GM21390 (cell line): ENCODE results near the gene ITGA1.
"Not testable (repeated sequence)": the region's sequence is repeated elsewhere in the genome, so short reads cannot be mapped to it uniquely, and the experiment has no call there.

ENCODE experiments used
- ATAC-seq: cut with Tn5 transposase; IDR thresholded peaks from one replicate; pipeline ENCODE4 v1.9.1; 2021; ENCODE audit not compliant: unreplicated experiment

ITGA1 gene

DNA sequence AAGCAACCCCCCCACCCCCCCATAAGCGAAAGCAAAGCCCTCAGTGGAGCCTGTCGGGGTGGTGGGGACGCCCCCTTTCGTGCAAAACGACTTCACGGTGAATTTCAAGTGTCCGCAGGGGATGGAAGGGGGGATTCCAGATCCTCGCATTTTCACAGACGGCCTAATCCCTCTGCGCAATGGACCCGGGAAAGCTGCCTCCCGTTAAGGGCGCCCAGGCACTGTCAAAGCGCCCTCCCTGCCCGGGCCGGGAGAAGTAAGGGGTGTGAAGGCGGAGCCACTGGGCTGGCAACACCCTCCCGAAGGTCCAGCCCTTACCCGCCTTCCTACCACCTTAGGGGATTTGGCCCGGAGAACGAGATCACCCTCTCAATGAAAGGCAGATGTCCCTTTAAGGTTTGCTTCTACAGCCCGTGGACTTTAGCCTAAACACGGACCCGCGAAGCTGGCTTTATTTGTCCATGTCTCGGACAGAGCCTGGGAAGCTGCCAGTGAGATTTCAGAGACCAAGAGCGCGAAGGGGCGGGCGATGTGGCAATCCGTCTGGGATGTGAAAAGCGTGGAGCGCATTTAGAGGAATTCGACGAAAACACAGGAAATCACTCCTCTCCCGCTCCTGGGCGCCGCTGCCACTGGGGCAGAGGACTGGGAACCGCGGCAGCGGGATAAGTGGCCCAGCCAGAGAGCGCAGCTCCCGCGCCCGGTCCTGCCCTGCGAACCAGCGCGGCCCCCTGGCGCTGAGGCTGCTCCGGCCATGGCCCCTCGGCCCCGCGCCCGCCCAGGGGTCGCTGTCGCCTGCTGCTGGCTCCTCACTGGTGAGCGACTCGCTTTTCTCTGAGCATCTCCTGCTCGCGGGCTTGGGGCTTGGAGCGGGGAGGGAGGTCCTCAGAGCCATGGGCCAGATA lies at the start of gene ITGA1, which contains the start of gene PELO:
TSS of gene ITGA1 (plus strand) at position 317 of the 905 bp plus-strand sequence. CDS start at position 755, 438 bp downstream.
TSS of gene PELO (plus strand) at position 317 of the 905 bp plus-strand sequence. CDS start 12,479 bp downstream, outside the sequence.
- peak; percentile 80 for ATAC-seq

DNA sequence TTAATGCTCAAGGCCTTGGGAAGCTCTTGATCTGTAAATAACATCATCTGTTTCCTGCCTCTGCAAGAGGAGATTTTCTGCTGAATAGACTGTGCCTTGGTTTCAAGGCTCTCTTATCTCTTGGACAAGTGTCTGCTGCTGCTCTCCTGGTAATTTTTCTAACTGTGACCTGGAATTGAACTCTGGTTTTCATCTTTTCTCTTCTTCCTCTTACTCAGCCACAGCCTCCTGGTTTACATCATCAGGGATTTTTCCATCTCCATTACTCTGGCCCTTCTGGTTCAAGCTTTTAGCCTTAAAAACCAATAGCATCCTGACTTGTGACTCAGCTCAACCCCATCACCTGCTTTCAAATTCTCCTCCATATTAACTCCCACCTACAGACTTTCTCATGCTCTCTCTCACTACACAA lies 49.6 kb upstream of the ITGA1 start:
- peak; percentile 61 for ATAC-seq

DNA sequence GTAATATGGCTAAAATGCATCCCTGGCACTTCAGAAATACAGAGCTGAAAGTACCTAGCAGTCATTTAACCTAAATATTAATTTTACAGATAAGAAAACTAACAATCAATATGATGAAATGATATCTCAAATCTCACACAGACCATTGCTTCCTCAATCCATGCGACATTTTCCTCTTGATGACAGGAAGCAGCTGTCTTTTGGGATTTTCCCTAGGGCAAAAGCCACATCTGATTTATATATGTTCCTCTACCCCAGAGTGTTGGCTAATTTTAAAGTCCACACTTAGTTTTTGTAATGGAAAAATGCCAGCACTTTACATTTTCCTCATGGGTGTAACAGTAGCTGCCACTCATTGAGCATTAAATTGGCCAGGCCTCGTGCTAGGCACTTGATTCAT lies 47.7 kb upstream of the ITGA1 start:
- no peak for ATAC-seq

DNA sequence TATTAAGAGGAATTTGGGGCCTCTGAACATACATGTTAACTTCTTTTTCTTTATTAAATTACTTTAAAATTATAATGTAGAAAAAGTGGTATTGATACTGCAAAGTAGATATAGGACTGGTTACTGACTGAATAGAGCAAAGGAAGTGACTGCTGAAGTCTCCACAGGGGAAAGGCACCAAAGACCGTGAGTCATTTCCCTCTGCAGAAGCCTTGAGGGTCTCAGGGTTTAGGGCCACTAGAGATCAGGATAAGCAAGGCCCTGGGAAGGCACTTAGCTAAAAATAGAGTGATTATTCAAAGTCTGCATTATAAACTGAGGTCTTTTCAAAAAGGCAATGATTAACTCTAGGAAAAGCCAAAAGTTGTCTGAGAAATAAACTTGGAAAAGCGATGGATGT lies 44.7 kb upstream of the ITGA1 start:
- ATAC-seq: no peak

DNA sequence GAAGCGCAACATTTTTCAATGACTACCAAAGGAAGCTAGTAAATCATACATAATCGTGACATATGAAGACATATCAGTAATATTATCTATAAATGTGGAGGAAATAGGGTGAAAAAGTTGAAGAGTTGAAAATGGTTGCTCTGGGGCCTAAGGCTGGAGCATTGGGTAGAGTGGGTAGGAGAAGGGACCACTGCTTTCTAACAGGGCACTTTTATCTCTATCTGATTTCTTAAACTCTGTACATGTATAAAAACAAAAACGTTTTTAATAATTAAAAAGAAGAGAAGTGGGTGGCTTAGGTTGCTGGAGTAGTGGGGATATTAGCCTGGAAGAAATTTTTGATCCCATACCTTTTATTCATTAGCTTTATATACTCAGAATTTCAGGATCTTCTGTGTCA lies 44.2 kb upstream of the ITGA1 start:
- no peak for ATAC-seq

DNA sequence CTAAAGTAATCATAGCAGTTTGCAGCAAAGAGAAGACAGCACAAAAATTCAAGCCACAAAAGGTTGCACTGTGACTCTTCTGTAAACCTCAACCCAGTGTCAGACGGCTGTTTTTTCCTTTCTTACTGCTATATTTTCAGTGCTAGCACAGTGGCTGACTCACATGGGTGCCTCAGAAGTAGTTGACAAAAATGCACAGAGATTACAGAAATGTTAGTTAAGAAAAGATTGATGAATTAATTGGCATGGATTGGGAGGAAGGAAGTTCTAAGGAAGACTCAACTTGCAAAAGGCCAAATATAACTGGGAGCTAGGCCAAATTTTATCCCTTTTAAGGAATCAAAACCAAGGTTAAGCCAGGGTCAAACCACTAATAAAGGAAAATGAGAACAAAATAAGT lies 43.7 kb upstream of the ITGA1 start:
- ATAC-seq: peak; percentile 83

DNA sequence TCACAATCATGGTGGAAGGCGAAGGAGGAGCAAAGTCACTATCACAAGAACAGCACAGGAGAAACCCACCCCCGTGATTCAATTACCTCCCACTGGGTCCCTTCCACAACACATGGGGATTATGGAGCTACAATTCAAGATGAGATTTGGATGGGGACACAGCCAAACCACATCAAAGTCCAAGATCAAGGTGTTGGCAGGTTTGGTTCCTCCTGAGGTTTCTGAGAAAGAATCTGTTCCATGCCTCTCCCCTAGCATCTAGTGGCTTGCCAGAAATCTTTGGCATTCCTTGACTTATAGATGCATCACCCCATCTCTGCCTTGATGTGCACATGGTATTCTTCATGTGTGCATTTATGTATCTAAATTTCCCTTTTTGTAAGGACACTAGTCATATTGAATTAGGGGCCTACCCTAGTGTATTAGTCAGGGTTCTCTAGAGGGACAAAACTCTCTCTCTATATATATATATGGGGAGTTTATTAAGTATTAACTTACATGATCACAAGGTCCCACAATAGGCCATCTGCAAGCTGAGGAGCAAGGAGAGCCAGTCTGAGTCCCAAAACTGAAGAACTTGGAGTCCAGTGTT lies 42.8 kb upstream of the ITGA1 start:
- ATAC-seq: not testable (repeated sequence)

DNA sequence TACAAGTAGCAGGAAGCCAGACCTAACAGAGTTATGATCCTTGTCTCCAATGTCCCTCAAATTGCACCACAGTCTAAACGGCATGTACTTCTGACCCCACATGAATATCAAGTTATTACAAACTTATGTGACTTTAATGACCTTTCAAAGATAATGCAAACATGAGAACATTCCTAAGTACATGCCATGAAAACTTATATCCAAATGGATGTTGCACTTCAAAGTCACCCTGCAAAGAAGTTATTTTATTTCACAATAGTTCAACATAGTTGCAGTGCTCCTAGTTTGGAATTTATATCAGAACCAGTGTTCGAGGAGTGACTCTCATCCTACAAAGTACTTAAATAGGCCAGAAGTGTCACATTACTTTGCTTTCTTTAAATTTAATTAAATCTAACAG lies 41.2 kb upstream of the ITGA1 start:
- ATAC-seq: no peak

DNA sequence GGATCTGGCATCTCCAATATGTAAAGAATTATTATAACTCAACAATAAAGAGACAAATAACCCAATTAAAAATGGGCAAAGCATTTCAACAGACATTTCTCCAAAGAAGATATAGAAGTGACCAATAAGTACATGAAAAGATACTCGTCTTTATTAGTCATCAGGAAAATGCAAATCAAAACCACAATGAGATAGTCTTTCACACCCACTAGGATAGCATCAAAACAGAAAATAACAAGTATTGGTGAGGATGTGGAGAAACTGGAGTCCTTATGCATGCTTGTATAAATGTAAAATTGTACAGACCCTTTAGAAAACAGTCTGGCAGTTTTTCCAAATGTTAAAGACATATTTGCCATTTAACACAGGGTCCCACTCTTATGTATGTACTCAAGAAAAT lies 39.1 kb upstream of the ITGA1 start:
- ATAC-seq: peak; percentile 61

DNA sequence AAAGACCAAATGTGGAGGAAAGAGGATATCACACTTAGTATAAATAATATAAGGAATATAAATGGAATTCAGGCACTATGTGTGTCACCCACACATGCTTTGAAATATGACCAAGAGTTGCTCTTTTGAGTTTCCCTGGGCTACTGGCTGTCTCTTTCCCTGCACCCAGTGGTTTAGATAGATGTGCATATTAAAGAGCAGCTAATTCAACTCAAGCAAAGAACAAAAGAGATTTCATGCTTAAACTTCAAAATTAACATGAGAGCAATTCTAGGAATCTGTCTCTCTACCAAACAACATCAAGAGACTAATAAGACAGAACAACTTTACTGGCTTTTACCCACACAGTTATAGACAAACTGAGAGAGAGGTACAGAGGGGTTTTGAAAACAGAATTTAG lies 38.0 kb upstream of the ITGA1 start:
- no peak for ATAC-seq

DNA sequence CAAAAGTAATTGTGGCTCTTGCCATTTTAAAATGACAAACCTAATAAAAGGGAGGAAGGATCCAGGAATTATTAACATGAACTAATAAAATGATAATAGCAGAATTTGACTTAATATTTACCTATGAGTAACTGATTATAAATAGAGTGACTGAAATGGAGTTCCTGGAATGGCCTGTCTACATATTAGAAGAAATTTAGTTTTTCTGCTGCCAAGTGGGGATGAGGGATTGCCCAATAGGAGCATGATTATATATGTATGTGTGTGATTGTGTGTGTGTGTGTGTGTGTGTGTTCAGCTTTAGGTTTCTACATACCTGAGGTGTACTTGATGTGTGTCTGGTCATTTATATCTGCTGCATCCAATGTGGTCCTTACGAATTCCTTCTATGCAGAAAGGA lies 36.6 kb upstream of the ITGA1 start:
- ATAC-seq: no peak

DNA sequence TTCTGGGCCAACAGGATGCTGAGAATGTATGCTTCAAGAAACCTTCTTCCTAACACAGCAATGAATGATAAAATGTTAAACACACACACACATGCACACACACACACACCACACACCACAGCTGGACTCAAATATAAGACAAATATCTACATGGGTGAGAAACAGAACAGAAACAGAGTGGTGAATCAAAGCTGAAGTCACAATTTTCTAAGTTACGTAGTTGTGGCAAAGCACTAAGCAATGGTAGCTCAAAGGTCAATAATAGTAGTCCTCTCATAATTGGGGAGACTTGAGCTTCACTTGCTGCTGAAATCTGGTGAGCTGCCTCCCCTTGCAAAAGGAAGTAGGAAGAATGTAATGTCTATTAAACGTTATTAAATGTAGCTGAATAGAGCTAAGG lies 33.7 kb upstream of the ITGA1 start:
- ATAC-seq: no peak

DNA sequence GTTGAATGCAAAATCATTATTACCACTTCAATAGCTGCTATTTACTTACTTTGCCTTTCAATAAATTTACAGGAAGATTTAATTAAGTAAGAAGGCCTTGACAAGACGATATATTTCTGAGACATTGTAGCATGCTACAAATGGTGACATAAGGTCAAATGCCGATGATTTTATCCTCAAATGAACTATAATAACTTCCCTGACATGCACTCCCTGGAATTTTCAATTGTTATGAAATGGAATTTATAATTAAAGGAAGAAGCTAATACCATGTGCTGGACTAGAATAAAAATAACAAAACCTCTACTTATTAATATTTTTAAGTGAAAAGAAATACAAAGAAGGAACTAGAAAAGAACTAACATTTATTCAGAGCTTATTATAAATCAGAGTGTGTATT lies 30.2 kb upstream of the ITGA1 start:
- ATAC-seq: no peak

DNA sequence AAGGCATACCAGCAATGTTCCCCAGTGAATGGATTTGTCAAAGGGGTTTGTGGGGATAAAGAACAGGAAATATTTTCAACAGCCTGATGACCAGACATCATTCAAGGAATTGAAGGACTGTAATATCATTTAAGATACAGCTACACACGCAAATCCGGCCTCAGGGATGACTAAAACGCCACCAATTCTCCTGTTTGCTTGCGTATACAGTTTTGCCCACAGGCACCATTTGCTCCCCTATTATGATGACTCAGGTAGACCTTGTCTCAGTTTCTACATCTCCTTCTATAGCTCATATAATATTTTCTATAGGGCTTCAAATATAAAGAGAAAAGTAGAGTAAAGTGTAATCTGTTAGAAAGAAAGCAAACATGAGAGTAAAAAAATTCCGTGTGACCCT lies 29.7 kb upstream of the ITGA1 start:
- no peak for ATAC-seq

DNA sequence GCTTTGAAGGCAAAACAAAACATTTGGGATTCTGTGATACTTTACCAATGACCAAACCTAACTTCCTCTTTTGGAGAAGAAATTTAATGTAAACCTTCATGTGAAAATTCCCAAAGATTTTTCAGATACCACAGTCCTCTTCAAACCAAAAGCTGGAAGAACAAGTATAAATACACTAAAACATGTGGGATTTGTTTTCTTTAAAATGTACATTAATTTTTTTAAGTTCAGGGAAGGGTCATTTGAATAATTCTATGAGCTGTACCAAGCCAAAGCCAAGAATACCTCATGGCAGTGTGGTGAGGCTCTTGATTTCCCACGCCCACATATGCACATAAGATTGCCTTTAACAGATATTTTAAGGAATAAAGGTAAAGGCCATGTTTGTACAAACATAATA lies 28.4 kb upstream of the ITGA1 start:
- no peak for ATAC-seq

DNA sequence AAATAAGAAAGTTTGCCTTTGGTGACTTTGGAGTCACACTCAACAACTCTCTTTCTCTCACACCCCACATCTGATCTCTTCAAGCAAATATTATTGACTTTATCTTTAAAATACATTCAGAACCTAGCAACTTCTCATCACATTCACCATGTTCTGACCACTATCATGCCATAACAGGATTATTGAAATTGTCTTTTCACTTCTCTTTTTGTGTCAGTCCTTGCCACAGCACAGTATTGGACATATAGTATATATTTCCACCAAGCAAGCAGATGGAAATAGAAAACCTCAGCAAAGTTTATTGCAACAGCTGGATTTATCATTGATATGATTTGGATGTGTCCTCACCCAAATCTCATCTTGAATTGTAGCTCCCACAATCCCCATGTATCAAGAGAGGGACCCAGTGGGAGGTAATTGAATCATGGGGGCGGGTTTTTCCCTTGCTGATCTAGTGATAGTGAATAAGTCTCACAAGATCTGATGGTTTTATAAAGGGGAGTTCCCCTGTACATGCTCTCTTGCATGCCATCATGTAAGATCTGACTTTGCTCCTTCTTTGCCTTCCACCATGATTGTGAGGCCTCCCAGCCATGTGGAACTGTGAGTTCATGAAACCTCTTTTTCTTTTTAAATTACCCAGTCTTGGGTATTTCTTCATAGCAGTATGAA lies 26.9 kb upstream of the ITGA1 start:
- ATAC-seq: no peak

DNA sequence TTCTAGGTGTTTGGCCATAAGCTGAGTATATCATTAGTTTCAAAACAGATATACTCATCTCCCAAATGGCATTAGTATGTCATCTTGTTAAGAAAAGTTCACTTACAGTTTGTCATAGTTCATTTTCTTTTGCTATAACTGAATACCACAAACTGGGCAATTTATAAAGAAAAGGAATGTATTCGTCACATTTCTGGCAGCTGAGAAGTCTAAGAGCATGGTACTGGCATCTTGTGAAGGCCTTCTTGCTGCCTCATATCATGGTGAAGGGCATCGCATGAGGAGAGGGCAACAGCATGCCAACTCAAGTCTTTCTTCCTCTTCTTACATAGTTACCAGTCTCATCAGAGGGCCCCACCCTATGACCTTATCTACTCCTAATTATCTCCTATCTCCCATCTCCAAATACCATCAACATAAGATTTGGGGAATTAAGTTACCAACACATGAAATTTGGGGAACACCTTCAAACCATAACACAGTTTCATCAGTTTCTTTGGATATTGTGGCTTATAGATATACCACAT lies 20.4 kb upstream of the ITGA1 start:
- ATAC-seq: no peak

DNA sequence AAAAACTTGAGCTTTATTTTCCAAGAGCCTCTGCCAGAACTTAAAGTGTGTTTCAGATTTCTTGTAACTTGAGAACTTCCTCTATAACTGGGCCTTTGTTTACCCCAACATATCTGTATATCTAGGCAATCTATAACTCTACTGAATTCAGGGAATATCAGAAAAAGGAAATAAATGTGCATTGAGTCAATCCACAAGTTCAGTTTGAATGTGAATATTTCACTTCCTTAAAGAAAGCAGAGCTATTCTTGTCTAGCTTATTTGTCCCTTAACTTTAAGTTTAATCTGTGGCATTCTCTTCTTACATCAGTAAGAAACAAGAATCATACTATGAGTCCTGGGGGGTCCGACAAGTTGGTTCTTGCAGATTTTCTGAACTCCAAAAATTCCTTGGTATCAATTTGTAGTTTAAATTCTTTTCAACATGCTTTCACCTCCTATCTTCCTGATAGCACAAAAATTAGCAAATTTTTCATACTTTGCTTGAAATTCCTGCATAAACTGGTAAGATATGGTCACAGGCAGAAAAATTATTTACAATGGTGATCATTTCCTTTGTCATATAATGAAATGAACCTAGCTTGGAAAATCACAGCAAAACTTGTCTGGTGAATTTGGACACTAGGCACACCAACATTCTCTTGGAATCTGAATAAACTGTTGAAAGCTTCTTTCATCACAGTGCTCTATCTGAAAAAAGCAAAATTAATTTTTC lies 19.8 kb upstream of the ITGA1 start:
- no peak for ATAC-seq

DNA sequence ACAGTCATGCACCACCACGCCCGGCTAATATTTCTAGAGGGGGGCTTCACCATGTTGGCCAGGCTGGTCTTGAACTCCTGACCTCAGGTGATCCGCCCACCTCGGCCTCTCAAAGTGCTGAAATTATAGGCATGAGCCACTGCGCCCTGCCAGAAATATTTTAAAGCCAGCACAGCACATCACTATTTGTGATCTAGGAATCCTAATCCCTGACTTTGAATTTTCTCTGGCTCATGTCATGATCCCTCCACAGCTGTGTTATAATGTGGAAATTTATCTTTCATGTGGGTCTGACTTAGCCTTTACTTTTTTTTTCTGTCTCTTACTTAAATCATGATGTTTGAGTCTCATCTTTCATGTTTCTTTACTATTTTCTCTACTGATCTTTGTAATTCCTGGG lies 18.7 kb upstream of the ITGA1 start:
- no peak for ATAC-seq

DNA sequence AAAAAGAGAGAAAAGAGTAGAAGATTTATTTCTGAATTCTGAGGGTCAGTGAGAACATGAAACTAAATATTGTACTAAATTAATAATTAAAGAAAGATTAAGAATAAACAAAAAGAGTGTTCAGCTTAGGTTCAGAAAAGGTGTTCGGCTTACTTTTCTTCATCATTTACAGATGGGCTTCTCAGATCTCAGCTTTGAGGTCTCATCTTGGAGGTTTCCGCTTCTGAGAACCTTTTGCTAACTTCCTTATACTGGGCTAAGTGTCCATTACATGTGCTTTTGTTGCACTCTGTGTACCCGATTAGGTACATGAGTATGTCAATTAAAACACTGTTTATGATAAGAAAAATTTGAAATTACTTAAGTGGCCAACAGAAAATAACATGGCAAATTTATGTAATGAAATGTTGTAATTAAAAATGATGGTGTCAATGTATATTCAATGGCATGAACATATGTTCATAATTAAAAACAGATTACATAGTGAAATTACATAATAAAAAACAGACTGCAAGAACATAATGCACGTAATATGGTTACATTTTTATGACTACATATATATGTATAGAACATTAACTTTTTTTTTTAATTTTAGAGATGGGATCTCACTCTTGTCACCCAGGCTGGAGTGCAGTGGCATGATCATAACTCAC lies 17.3 kb upstream of the ITGA1 start:
- no peak for ATAC-seq
